COLO829 (cell line): ENCODE measurements around the gene TIMM13.
"Not testable (repeated sequence)": the region's sequence is repeated elsewhere in the genome, so short reads cannot be mapped to it uniquely, and the experiment has no call there.

Experiments
- DNase-seq: peaks from one replicate; pipeline ENCODE4 v3.0.0; 2012; ENCODE audit warnings: low spot score

Gene TIMM13

GRCh38 chr19:2431318-2432055 is 4.1 kb upstream of the TIMM13 start:
- DNase-seq, result no peak

DNA sequence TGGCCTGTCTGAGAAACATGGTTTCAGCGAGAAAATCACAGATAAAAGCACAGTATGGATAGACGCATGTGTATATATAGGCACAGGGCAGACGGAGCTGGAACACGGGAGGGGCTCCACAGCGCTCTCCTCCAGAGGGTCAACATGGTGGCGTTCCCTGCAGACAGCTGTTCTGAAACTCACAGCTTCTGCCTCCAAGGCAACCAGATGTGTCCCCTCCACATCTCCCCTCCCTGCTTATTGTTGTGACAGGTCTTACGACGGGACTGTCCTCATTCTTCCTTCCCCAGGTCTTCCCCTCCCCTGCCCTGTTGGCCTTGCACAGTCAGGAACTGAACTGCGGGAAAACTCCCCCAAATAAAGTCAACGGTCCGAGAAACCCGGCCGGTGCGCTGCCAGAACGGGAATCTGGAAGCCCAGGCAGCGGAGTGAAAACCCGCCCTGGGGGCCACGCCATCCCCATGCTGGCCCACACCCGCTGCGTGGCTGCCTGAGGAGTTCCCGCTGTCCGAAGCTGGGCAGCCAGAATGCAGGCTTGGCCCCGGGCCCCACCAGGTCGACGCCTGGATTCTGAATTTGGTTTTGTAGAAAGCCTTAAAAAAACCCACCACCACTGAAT is 2.6 kb upstream of the TIMM13 start:
- no peak for DNase-seq

DNA sequence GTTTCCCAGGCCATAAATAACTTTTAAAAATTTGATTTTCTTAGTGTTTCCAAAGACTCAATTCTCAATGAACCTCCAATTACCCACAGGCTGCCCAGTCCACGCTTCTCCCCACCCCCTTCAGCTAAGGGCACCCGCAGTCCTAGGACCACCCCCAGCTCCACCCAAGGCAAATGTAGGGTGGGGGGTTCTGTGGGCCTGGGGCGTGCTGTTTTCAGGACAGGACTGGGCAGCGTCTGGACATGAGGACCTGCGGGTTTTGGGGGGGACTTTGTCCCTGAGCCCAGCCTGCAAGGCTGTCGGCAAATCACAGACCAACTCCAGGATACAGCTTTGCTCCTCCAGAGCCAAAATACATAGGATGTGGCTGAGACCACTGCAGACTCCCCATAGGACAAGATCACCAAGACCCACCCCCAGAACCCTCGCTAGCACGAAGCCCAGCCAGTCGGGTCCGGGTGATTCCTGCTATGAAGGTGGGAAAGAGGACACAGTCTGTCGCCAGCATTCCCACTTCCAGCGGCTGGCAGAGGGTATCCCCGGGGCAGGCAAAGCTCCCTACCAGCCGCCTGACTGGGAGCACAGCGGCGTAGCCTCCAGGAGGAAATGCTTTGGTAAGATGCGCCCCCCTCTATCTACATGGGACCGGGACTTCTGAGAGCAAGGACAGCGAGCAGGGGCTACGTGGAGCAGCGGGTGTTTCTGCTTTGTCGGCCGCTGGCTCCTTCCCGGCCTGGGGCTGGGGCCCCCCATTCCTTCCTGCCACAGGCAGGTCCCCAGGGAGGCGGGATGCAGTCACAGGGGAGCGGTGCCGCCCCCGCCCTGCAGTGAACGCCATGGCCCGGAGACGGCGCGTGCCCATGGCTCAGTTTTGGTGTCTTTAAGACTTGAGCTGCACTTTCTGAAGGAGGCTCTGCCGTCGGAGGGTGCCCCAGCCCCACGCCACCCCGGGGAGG is 1.6 kb upstream of the TIMM13 start:
- DNase-seq, result no peak

DNA sequence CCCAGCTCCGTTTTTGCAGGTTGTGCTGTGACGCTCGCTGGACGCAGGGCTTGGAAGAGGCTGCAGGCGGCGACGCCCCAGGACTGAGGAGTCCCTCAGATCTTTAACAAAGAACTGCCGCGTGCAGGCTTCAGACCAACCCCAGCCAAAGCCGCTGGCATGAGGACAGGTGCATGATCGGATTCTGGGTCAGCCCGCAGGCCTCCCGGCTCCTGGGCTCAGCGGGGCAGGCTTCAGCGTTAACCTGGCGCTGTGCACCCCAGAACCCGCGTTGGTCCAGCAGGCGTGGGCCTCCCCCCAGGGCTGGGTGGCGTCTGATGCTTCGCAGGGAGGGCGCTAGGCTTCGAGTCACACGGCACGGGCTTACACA is 920 bp upstream of the TIMM13 start:
- no peak for DNase-seq

DNA sequence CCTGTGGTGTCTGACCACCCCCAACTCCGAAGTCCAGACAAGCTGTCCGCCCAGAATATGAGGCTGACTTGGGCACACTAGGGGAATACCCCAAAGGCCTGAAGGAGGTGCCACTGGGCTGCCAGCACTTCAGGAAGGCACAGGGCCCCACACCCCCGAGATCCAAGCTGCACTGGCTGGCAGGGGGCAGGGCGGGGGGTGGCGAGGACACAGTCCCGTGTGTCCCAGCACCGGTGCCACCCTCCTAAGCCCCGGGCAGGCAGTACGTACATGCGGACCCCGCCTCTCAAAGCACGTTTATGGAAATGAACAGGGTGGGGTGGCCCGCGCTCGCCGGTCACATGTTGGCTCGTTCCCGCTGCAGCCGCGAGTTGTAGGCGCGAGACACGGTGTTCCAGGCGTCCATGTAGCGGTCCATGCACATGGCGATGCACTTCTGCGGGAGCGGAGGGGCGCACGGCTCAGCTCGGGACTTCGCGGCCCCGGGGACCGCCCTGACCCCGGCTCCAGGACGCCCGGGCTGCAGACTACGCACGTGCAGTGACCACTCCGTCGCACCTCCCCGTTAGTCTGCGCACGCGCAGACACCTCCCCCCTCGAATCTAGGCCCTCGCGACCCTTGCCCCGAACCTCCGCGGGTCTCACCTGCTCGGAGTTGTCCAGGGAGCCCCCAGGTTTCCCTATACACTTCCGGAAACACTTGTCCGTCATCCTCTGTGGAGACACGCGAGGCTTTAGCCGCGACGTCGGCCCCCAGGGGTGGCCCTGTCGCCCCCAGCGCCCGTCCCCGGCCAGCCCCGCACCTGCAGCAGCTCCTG is 566 bp downstream of the TIMM13 start:
- peak; percentile 61 for DNase-seq

GRCh38 chr19:2425622-2426581 is 1.5 kb downstream of the TIMM13 start:
- no peak for DNase-seq

DNA sequence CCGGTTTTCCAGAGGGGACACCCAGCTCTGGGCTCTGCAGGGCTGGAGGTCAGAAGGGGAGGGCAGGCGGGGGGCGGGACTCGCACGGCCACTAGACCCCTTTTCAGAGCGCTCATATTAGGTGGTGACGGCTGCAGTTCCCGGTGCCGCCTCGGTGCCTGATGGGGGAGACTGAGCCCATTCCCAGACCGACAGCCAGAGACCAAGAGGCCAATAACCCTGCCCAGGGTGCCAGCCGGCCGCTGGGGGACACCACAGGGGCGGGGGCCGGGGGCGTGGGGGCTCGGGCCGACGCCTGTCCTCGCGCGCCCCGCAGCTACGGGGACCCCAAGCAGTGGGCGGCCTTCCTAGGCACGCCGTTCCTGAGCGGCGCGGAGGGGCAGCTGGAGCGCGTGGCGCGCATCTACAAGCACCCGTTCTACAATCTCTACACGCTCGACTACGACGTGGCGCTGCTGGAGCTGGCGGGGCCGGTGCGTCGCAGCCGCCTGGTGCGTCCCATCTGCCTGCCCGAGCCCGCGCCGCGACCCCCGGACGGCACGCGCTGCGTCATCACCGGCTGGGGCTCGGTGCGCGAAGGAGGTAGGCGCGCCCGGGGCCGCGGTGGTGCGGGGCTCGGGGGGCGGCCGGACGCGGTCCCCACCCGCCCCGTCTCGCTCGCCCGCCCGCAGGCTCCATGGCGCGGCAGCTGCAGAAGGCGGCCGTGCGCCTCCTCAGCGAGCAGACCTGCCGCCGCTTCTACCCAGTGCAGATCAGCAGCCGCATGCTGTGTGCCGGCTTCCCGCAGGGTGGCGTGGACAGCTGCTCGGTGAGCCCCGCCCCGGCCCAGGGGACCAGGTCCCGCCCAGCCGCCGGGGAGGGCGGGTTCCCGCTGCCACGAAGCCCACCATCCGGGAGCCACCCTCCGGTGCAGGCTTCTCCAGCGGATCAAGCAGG is 2.4 kb downstream of the TIMM13 start:
- DNase-seq, result no peak

DNA sequence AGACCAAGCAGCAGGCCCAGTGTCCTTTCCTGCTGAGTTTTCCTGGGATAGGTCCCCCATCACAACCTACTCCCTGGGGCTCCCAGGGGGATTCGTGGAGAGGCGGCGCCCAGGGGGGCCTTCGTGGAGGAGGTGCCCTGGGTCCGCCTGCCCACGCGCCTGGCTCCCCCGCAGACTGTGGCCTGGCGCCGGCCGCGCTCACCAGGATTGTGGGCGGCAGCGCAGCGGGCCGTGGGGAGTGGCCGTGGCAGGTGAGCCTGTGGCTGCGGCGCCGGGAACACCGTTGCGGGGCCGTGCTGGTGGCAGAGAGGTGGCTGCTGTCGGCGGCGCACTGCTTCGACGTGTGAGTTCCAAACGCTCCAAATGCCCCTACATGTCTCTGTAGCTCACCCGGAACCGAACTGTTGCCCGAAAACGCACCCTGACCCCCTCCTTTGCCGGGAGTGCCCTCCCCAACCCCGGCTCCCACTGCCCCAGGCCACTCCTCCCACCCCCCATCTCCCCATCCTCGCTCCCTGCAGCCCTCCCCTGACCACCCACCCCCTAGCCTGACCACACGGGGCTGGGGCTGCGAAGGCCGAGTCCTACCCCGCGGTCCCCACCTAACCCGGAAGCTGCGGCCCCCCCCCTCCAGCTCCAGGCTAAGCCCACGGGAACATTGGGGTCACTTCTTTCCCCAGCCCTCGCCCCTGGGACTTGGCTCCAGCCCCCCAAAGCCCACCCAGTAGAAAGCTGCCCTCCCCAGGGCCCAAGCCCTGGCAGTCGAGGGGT is 3.3 kb downstream of the TIMM13 start:
- DNase-seq, result no peak

DNA sequence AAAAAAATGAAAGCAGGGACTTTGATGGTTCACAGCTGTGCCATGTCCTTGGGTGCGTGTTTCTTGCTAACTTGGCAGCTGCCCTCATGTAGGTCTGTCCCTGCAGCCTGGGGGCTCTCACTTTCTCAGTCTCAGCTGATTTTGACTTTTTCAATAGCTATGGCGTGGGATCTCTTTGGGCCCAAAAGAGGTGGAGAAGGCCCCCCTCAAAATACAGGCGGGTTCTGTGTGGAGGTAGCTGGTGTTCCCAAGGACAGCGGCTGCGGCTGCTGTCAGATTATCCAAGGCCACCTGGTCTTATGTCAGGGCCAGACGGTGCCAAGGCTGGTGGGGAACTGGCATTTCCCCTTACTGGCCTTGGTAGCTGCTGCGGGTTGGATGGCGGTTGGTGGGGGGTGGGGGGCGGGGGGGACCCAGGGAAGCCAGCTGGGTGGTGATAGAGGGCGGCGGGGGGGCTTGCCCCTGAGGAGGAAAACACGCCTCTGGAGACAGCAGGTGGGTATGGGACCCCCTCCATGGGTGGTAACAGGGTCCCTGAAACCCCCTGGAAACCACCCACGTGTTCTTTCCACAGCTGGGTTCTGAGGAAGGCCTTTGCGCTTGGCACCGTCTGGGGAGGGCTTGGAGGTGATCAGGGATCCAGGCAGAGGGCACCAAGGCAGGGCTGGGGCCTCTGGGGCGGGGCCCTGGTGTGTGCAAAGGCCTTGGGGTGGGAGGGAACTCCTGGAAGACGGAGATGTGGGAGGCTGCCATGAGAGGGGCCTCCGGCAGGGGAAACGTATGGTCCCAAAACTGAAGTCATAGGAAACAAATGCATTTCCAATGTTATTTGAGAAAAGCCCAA is 4.1 kb downstream of the TIMM13 start:
- no peak for DNase-seq

- DNase-seq, result no peak
These were observed 5.6 kb downstream of the TIMM13 start for GRCh38 chr19:2421581-2422306.

DNA sequence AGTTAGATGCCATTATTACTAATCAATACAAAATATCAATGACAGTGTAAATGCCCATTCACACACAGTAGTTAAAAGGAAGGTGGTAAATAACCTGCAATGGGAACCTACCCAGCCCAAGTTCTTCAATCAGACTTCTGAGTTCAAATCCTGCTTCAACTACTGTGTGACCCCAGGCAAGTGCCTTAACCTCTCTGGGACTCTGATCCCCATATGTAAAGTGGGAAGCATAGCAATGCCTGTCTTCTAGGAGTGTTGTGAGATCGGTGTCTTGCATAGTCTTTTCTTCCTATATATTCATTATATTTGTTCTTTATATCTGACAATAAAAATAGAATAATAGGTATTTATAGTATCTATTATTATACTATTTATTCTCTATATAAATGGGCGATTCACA is 6.9 kb downstream of the TIMM13 start:
- DNase-seq, result no peak

GRCh38 chr19:2419754-2420153 is 7.6 kb downstream of the TIMM13 start:
- no peak for DNase-seq

DNA sequence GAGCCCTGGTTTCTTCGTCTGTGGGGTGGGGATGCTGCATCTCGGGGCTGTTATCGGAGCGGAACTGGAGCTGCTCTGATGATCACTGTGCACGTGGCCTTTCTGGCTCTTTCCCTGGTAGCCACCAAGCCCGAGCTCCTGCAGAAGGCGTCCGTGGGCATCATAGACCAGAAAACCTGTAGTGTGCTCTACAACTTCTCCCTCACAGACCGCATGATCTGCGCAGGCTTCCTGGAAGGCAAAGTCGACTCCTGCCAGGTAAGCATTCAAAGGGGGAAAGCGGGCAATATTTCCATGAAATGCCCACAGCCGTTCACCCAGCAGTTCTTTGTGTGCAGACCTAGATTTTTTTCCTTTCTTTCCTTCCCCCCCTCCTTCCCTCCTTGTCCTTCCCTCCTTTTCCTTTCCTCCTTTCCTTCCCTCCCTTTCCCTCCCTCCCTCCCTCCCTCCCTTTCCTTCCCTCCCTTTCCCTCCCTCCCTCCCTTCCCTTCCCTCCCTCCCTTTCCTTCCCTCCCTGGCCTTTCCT is 9.4 kb downstream of the TIMM13 start:
- DNase-seq, result no peak

- not testable (repeated sequence) for DNase-seq
These were observed 9.9 kb downstream of the TIMM13 start for GRCh38 chr19:2417436-2417835.

DNA sequence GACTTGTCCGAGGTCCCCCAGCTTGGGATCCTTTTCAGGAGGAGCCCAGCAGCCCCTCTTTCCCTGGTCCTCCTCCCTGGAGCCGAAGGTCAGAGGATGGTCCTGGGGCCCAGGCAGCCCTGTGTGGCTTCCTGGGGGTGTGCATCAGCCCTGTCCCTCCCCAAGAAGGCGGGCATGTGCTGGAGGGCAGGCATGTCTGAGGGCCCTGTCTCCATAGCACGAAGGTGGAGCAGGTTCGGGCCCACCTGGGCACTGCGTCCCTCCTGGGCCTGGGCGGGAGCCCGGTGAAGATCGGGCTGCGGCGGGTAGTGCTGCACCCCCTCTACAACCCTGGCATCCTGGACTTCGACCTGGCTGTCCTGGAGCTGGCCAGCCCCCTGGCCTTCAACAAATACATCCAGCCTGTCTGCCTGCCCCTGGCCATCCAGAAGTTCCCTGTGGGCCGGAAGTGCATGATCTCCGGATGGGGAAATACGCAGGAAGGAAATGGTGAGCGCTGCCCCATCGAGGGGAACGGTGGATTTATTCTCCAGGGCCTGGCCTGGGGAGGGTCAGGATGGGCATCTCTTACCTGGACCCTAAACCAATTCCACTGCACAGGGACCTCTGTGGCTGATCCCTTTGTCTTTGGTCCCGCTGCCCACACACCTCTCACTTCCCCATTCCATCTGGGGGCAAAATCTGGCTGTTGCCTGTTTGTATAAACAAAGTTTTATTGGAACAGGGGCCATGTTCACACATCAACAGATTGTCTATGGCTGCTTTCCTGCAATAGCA is 10.9 kb downstream of the TIMM13 start:
- no peak for DNase-seq

- DNase-seq, result no peak
These were observed 11.4 kb downstream of the TIMM13 start for GRCh38 chr19:2415973-2416319.
